Measurements from ENCODE around the gene GREB1.

The GREB1 gene

DNA sequence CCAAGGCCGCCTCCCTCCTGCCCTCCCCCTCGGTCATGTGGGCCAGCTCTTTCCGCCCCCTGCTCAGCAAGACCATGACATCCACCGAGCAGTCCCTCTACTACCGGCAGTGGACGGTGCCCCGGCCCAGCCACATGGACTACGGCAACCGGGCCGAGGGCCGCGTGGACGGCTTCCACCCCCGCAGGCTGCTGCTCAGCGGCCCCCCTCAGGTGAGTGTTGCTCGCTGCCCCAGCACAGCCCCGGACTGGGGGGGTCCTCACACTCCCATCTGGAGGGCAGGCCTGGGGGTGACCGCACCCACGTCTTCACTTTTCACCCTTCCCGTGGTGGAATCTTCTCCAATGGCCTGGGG lies 84.8 kb downstream of the GREB1 start:
- Histone ChIP-seq H3K27ac (ENCODE audit: low read depth, low read length, poor library complexity, severe bottlenecking) (no peak overlapping the region), H3K4me2 (ENCODE audit: low read length) (no peak overlapping the region), H3K79me2 (ENCODE audit: insufficient read depth, low read length) (no peaks in the 10 kb centered on the region), H3K9me3 (ENCODE audit: low read length) (no peaks in the 10 kb centered on the region), H3K36me3 (ENCODE audit: insufficient read depth, low read length) (no peaks in the 10 kb centered on the region; the same call in 1 of the 2 replicates), H3K27me3 (ENCODE audit: insufficient read depth, low read length) (no peaks in the 10 kb centered on the region), H2AFZ (ENCODE audit: low read length) (no peak overlapping the region), H3K4me1 (ENCODE audit: insufficient read depth, low read length, severe bottlenecking) (no peaks in the 10 kb centered on the region), H3F3A (ENCODE audit: insufficient read depth, low read length) (no peaks in the 10 kb centered on the region), H4K20me1 (ENCODE audit: insufficient read depth, low read length) (no peaks in the 10 kb centered on the region), H3K9me2 (ENCODE audit: low read depth, low read length) (no peaks in the 10 kb centered on the region), H3K4me3 (ENCODE audit: low read depth, low read length, poor library complexity, severe bottlenecking) (no peak overlapping the region), H3K9ac (ENCODE audit: low read length) (no peak overlapping the region)
- no peak for TF ChIP-seq EZH2 (IDR thresholded peaks at IDR 0.05; ENCODE audit: borderline replicate concordance, low read length)
- TF ChIP-seq, protein P1, sequence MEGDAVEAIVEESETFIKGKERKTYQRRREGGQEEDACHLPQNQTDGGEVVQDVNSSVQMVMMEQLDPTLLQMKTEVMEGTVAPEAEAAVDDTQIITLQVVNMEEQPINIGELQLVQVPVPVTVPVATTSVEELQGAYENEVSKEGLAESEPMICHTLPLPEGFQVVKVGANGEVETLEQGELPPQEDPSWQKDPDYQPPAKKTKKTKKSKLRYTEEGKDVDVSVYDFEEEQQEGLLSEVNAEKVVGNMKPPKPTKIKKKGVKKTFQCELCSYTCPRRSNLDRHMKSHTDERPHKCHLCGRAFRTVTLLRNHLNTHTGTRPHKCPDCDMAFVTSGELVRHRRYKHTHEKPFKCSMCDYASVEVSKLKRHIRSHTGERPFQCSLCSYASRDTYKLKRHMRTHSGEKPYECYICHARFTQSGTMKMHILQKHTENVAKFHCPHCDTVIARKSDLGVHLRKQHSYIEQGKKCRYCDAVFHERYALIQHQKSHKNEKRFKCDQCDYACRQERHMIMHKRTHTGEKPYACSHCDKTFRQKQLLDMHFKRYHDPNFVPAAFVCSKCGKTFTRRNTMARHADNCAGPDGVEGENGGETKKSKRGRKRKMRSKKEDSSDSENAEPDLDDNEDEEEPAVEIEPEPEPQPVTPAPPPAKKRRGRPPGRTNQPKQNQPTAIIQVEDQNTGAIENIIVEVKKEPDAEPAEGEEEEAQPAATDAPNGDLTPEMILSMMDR (IDR thresholded peaks at IDR 0.05; ENCODE audit: low read length): no peak

DNA sequence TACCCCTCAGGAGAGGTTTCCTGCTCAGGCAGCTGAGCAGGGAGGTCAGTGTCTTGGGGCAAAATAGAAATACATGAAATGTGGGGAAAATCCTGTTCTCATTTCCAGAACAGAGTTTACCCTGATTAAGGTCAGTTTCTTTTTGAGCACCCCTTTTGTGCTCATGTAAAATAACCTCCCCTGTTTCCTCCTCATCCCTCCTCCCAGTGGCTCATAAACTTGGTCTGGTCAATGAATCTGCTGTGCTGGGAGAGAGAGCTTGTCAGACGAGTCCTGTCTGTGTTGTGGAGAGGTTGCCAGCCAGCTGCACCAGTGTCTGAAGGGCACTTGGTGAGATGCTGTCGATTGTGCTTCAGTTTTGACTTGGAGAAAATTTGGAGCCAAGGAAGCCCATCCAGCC lies 87.6 kb downstream of the GREB1 start:
- Histone ChIP-seq H4K20me1 (ENCODE audit: insufficient read depth, low read length) (no peaks in the 10 kb centered on the region), H3K9ac (ENCODE audit: low read length) (no peak overlapping the region), H3K36me3 (ENCODE audit: insufficient read depth, low read length) (peaks cover 5% of the 10 kb centered on the region; the same call in 1 of the 2 replicates), H2AFZ (ENCODE audit: low read length) (no peak overlapping the region), H3K27me3 (ENCODE audit: insufficient read depth, low read length) (no peaks in the 10 kb centered on the region), H3K4me2 (ENCODE audit: low read length) (no peak overlapping the region), H3K9me3 (ENCODE audit: low read length) (no peaks in the 10 kb centered on the region), H3F3A (ENCODE audit: insufficient read depth, low read length) (no peaks in the 10 kb centered on the region), H3K4me1 (ENCODE audit: insufficient read depth, low read length, severe bottlenecking) (no peaks in the 10 kb centered on the region), H3K79me2 (ENCODE audit: insufficient read depth, low read length) (no peaks in the 10 kb centered on the region), H3K27ac (ENCODE audit: low read depth, low read length, poor library complexity, severe bottlenecking) (no peak overlapping the region), H3K9me2 (ENCODE audit: low read depth, low read length) (no peaks in the 10 kb centered on the region), H3K4me3 (ENCODE audit: low read depth, low read length, poor library complexity, severe bottlenecking) (no peak overlapping the region)
- TF ChIP-seq, protein P1 (IDR thresholded peaks at IDR 0.05; ENCODE audit: low read length): no peak
- no peak for TF ChIP-seq EZH2 (IDR thresholded peaks at IDR 0.05; ENCODE audit: borderline replicate concordance, low read length)

DNA sequence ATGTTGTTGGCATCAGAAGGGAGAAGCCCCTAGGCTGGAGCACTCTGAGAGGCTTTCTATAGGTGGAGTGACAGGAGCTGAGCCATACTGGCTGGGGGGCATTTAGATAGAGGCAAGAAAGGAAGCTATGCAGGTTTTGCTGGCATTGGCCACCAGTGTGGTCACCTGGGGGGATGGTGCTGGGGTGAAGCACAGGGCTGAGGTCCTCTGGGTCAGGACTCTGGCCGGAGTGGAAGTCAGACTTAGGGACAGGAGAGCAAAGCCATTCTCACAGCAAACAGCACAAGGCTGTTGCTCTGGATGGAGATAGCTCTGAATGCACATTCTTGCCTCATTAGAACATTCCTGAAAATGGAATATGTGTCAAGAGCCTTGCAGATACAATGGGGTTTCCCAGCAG lies 88.8 kb downstream of the GREB1 start:
- H3F3A ChIP-seq (ENCODE audit: insufficient read depth, low read length): no peaks in the 10 kb centered on the region
- H3K27me3 ChIP-seq (ENCODE audit: insufficient read depth, low read length): no peaks in the 10 kb centered on the region; the same call in 1 of the 2 replicates
- TF ChIP-seq, protein P1 (IDR thresholded peaks at IDR 0.05; ENCODE audit: low read length): no peak
- no peak for TF ChIP-seq EZH2 (IDR thresholded peaks at IDR 0.05; ENCODE audit: borderline replicate concordance, low read length)
- H3K4me1 ChIP-seq (ENCODE audit: insufficient read depth, low read length, severe bottlenecking): no peaks in the 10 kb centered on the region
- no peaks in the 10 kb centered on the region for H3K79me2 ChIP-seq (ENCODE audit: insufficient read depth, low read length)
- no peaks in the 10 kb centered on the region for H3K9me2 ChIP-seq (ENCODE audit: low read depth, low read length)
- no peaks in the 10 kb centered on the region for H4K20me1 ChIP-seq (ENCODE audit: insufficient read depth, low read length)
- no peak overlapping the region for H3K4me2 ChIP-seq (ENCODE audit: low read length)
- peaks cover 6% of the 10 kb centered on the region; the same call in 1 of the 2 replicates for H3K9me3 ChIP-seq (ENCODE audit: low read length)
- peaks cover 16% of the 10 kb centered on the region for H3K36me3 ChIP-seq (ENCODE audit: insufficient read depth, low read length)
- H2AFZ ChIP-seq (ENCODE audit: low read length): no peak overlapping the region
- H3K4me3 ChIP-seq (ENCODE audit: low read depth, low read length, poor library complexity, severe bottlenecking): no peak overlapping the region
- no peak overlapping the region for H3K27ac ChIP-seq (ENCODE audit: low read depth, low read length, poor library complexity, severe bottlenecking)
- H3K9ac ChIP-seq (ENCODE audit: low read length): no peak overlapping the region
